GM19238 (cell line): ENCODE results near the gene ETV3.

ENCODE experiments used
- DNase-seq: peaks from one replicate; pipeline ENCODE4 v3.0.0; 2011; ENCODE audit warnings: low spot score; ENCODE audit not compliant: insufficient read length

Gene ETV3

GRCh38 chr1:157162345-157162744 is 24.1 kb upstream of the ETV3 start:
- DNase-seq = no peak

- no peak for DNase-seq
These were observed 23.7 kb upstream of the ETV3 start for GRCh38 chr1:157161901-157162300.

- no peak for DNase-seq
These were observed 20.8 kb upstream of the ETV3 start for GRCh38 chr1:157158967-157159366.

GRCh38 chr1:157157501-157158190 is 19.5 kb upstream of the ETV3 start:
- no peak for DNase-seq

- DNase-seq = no peak
These were observed 17.9 kb upstream of the ETV3 start for GRCh38 chr1:157156058-157156541.

GRCh38 chr1:157155658-157156057 is 17.5 kb upstream of the ETV3 start:
- DNase-seq = no peak

- DNase-seq = no peak
These were observed 16.8 kb upstream of the ETV3 start for GRCh38 chr1:157154940-157155514.

GRCh38 chr1:157154291-157154690 is 16.1 kb upstream of the ETV3 start:
- no peak for DNase-seq

- DNase-seq = no peak
These were observed 15.6 kb upstream of the ETV3 start for GRCh38 chr1:157153746-157154145.

GRCh38 chr1:157152510-157152909 is 14.3 kb upstream of the ETV3 start:
- no peak for DNase-seq

- no peak for DNase-seq
These were observed 13.3 kb upstream of the ETV3 start for GRCh38 chr1:157151506-157151905.

- DNase-seq = no peak
These were observed 12.9 kb upstream of the ETV3 start for GRCh38 chr1:157151073-157151472.

- DNase-seq = no peak
These were observed 12.4 kb upstream of the ETV3 start for GRCh38 chr1:157150631-157151030.

- no peak for DNase-seq
These were observed 9.9 kb upstream of the ETV3 start for GRCh38 chr1:157147906-157148700.

- DNase-seq = no peak
These were observed 8.8 kb upstream of the ETV3 start for GRCh38 chr1:157147037-157147436.

GRCh38 chr1:157146244-157146643 is 8.0 kb upstream of the ETV3 start:
- no peak for DNase-seq

GRCh38 chr1:157145076-157145475 is 6.9 kb upstream of the ETV3 start:
- DNase-seq = no peak

- DNase-seq = no peak
These were observed 6.3 kb upstream of the ETV3 start for GRCh38 chr1:157144509-157144908.

GRCh38 chr1:157142765-157143423 is 4.7 kb upstream of the ETV3 start:
- DNase-seq = no peak

- no peak for DNase-seq
These were observed 4.0 kb upstream of the ETV3 start for GRCh38 chr1:157142201-157142600.

GRCh38 chr1:157141212-157141855 is 3.1 kb upstream of the ETV3 start:
- DNase-seq = no peak
